ENCODE data around the gene HS6ST1. TPM values are rescaled to one million over a fixed set of nuclear protein-coding genes. Genes with fewer than 3 reads are reported as not detected.

The HS6ST1 gene
- total RNA-seq, 2 experiments from 2014 or later: 13.6 to 17.6 TPM

GRCh38 chr2:128270672-128271596, 47.7 kb downstream of the HS6ST1 start:
- CTCF ChIA-PET (ENCODE audit: unreplicated experiment): no interaction called here
- H2AFZ ChIP-seq (ENCODE audit: low read length): no peak overlapping the region
- no TSS peak for BruUV-seq (replicated peaks)
- peaks cover 10% of the 10 kb centered on the region; the same call in 1 of the 2 replicates for H3K9me3 ChIP-seq (ENCODE audit: low read length)
- H3K9me2 ChIP-seq (ENCODE audit: insufficient read depth, low read length): no peaks in the 10 kb centered on the region
- no peak overlapping the region for H3K27ac ChIP-seq (ENCODE audit: low read depth, low read length, poor library complexity, severe bottlenecking)
- H3K79me2 ChIP-seq (ENCODE audit: insufficient read depth, low read depth, low read length): no peaks in the 10 kb centered on the region
- TF ChIP-seq EZH2phosphoT487 (IDR thresholded peaks at IDR 0.05; ENCODE audit: borderline replicate concordance, low read depth, low read length): no peak
- no peak for TF ChIP-seq CTCF (conservative IDR thresholded peaks at IDR 0.05; ENCODE audit: low read length)
- POLR2A ChIA-PET: no interaction called here
- intact Hi-C loops (cut with micrococcal nuclease; ENCODE audit: unreplicated experiment): no loop called here
- no peak overlapping the region for H3K4me3 ChIP-seq (ENCODE audit: low read depth, low read length, poor library complexity, severe bottlenecking)
- DNase-seq (ENCODE audit: low spot score): no peak
- no peaks in the 10 kb centered on the region for H3K4me1 ChIP-seq (ENCODE audit: insufficient read depth, low read length, poor library complexity, severe bottlenecking)
- H4K20me1 ChIP-seq (ENCODE audit: insufficient read depth, low read length): no peaks in the 10 kb centered on the region
- peaks cover 21% of the 10 kb centered on the region for H3K36me3 ChIP-seq (ENCODE audit: insufficient read depth, low read length)
- H3K4me2 ChIP-seq (ENCODE audit: low read length): no peak overlapping the region

GRCh38 chr2:128269990-128270671, 48.5 kb downstream of the HS6ST1 start:
- TF ChIP-seq CTCF (conservative IDR thresholded peaks at IDR 0.05; ENCODE audit: low read length) (no peak), EZH2phosphoT487 (IDR thresholded peaks at IDR 0.05; ENCODE audit: borderline replicate concordance, low read depth, low read length) (no peak)
- ChIA-PET CTCF (ENCODE audit: unreplicated experiment) (no interaction called here), POLR2A (no interaction called here)
- Histone ChIP-seq H3K79me2 (ENCODE audit: insufficient read depth, low read depth, low read length) (no peaks in the 10 kb centered on the region), H3K27ac (ENCODE audit: low read depth, low read length, poor library complexity, severe bottlenecking) (no peak overlapping the region), H3K4me2 (ENCODE audit: low read length) (no peak overlapping the region), H3K36me3 (ENCODE audit: insufficient read depth, low read length) (peaks cover 14% of the 10 kb centered on the region), H3K9me3 (ENCODE audit: low read length) (peaks cover 10% of the 10 kb centered on the region; the same call in 1 of the 2 replicates), H3K9me2 (ENCODE audit: insufficient read depth, low read length) (no peaks in the 10 kb centered on the region), H3K4me3 (ENCODE audit: low read depth, low read length, poor library complexity, severe bottlenecking) (no peak overlapping the region), H4K20me1 (ENCODE audit: insufficient read depth, low read length) (no peaks in the 10 kb centered on the region), H2AFZ (ENCODE audit: low read length) (no peak overlapping the region), H3K4me1 (ENCODE audit: insufficient read depth, low read length, poor library complexity, severe bottlenecking) (no peaks in the 10 kb centered on the region)
- BruUV-seq (replicated peaks): no TSS peak
- intact Hi-C loops (cut with micrococcal nuclease; ENCODE audit: unreplicated experiment): no loop called here
- no peak for DNase-seq (ENCODE audit: low spot score)
